BJ (cell line): ENCODE data around the gene ARHGAP11A. TPM values are rescaled to one million over a fixed set of nuclear protein-coding genes. Genes with fewer than 3 reads are reported as not detected.

Source experiments
- CTCF ChIA-PET: fragments of 350-600 bp; formaldehyde crosslinking; extraction: SDS; loops from one replicate; lab custom pipeline; 2021; ENCODE audit warnings: antibody characterized with exemption, inconsistent platforms; lab: Yijun Ruan, JAX
- POLR2A ChIA-PET: fragments of 300-600 bp; sonication (Branson Sonifier 250); formaldehyde crosslinking; extraction: SDS; loops from one replicate; lab custom pipeline; 2021; ENCODE audit warnings: antibody characterized with exemption; lab: Charles Lee
- DNase-seq: peaks from one replicate; pipeline ENCODE4 v3.0.0-alpha.2; 2011; ENCODE audit warnings: low read depth
- H3K27me3 ChIP-seq: 2 replicates; pipeline ENCODE4 v1.6.0; 2011; ENCODE audit warnings: low read length; ENCODE audit not compliant: control insufficient read depth, insufficient read depth
- H3K36me3 ChIP-seq: 2 replicates; pipeline ENCODE4 v1.5.1; 2011; ENCODE audit warnings: low read length; ENCODE audit not compliant: control insufficient read depth, insufficient read depth
- H3K4me3 ChIP-seq: 2 replicates; pipeline ENCODE4 v1.5.1; 2011; ENCODE audit warnings: low read depth, mild to moderate bottlenecking, control low read depth, low read length
- polyA plus RNA-seq: library from polyadenylated mRNA; depleted of rRNA; stranded (reverse); fragments of >200 nt; gene quantifications from 2 replicates; pipeline ENCODE4 v1.2.3, GENCODE V29; 2011
- TF ChIP-seq, protein P1 (sequence below): IDR thresholded peaks from 2 replicates; pipeline ENCODE4 v1.5.1; 2011; ENCODE audit warnings: low read depth, mild to moderate bottlenecking, control low read depth, inconsistent platforms, low read length, moderate library complexity; ENCODE audit not compliant: insufficient read depth

The ARHGAP11A gene
- polyA plus RNA-seq, 1 experiment: 5.5 TPM

DNA sequence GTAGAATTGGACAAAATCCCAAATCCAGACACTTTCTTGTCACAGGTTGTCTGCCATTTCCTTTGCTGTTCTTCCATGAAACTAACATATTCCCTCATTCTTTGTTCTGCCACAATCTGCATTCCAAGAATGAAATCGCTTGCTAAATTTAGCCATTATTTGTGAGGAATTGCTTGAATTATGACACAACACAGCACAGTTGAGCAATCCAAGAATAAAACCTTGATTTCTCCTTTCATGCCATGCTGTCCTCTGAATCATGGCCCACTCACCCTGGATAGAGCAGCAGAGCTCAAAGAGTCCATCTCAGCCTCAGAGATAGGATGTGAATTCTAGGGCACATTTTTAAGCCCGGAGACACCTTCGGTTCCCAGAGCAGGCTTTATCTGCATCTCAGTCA, 67.3 kb downstream of the ARHGAP11A start:
- no peaks in the 10 kb centered on the region for H3K36me3 ChIP-seq
- TF ChIP-seq, protein P1, sequence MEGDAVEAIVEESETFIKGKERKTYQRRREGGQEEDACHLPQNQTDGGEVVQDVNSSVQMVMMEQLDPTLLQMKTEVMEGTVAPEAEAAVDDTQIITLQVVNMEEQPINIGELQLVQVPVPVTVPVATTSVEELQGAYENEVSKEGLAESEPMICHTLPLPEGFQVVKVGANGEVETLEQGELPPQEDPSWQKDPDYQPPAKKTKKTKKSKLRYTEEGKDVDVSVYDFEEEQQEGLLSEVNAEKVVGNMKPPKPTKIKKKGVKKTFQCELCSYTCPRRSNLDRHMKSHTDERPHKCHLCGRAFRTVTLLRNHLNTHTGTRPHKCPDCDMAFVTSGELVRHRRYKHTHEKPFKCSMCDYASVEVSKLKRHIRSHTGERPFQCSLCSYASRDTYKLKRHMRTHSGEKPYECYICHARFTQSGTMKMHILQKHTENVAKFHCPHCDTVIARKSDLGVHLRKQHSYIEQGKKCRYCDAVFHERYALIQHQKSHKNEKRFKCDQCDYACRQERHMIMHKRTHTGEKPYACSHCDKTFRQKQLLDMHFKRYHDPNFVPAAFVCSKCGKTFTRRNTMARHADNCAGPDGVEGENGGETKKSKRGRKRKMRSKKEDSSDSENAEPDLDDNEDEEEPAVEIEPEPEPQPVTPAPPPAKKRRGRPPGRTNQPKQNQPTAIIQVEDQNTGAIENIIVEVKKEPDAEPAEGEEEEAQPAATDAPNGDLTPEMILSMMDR: no peak
- H3K4me3 ChIP-seq: no peak overlapping the region
- peak; percentile 88 for DNase-seq
- CTCF ChIA-PET: interaction anchor here (0.9 to 2.0 kb wide), 5 partner anchors 10 to 311 kb away, joined by 3 to 5 read pairs (median 4); no protein-coding TSS in a partner anchor
- POLR2A ChIA-PET: interaction anchor here (1.0 kb wide), 1 partner anchor 190 kb away, joined by 4 read pairs; no protein-coding TSS in a partner anchor
- H3K27me3 ChIP-seq: no peaks in the 10 kb centered on the region

DNA sequence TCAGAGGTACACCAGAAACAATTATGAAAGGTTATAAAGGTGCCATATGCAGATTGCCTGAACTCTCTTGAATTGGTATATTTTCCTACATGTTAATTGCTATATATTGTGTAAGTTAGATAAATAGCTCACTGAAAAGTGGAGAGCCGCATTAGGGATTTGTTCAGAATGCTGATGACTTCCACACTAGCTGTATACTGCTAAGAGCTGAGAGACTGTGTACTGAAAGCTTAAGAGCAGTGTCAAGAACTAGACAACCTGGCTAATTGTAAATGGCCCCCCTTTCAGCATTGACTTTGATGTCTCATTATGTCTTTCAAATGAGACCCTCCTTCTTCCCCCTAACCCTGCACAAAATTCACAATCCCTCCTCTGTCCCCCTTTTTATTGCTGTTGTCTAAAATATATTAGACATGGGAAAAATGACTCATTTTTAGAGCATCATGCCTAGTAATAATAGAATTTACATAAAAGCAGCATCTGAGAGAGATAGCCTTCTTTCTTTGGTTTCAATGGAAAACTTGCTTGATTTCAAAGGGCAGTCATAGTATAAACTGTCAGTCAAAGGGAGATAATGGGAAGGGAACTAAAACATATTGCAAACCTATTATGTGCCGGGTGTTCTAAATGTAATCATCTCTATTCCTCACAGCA, 67.8 kb downstream of the ARHGAP11A start:
- no peaks in the 10 kb centered on the region for H3K36me3 ChIP-seq
- H3K4me3 ChIP-seq: no peak overlapping the region
- ChIA-PET POLR2A (interaction anchor here (0.6 to 1.0 kb wide), 2 partner anchors 142 to 190 kb away, joined by 3 to 4 read pairs; no protein-coding TSS in a partner anchor), CTCF (interaction anchor here (0.9 to 2.0 kb wide), 8 partner anchors 10 to 310 kb away, joined by 3 to 5 read pairs (median 3); no protein-coding TSS in a partner anchor)
- TF ChIP-seq, protein P1: no peak
- no peak for DNase-seq
- no peaks in the 10 kb centered on the region for H3K27me3 ChIP-seq

DNA sequence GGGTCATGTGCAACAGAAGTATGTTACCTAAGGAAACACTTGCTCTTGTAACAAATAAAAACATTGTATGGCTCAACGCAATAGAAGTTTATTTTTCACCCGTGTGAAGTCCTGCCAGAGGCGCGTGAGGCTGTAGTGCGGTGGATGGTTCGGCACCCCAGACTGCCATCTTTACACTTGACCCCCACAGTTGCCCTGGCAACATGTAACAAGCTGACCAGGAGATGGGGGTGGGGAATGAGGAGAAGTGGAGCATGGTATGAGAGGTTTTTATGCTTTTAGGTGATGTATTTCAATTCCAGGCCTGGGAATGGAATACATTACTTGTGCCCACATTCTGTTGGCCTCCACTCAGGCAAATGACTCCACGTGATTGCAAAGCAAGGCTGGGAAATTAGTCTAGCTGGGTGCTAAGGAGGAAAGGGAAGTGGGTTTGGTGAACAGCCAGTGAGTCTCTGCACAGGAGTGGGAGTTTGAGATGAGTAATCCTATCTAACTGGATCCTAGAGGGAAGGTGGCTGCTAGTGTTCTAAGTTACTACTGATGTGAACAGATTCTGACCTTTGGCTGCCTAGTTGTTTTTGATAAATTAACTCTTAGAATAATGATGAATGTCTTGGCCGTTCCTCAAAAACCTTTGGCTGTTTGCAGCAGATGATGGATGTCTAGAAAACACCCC, 68.7 kb downstream of the ARHGAP11A start:
- DNase-seq: peak; percentile 87
- TF ChIP-seq, protein P1: no peak
- H3K4me3 ChIP-seq: no peak overlapping the region
- H3K36me3 ChIP-seq: no peaks in the 10 kb centered on the region
- no peaks in the 10 kb centered on the region for H3K27me3 ChIP-seq
- CTCF ChIA-PET: interaction anchor here (1.2 to 2.0 kb wide), 5 partner anchors 13 to 172 kb away, joined by 3 to 4 read pairs (median 3); no protein-coding TSS in a partner anchor
- POLR2A ChIA-PET: no interaction called here

DNA sequence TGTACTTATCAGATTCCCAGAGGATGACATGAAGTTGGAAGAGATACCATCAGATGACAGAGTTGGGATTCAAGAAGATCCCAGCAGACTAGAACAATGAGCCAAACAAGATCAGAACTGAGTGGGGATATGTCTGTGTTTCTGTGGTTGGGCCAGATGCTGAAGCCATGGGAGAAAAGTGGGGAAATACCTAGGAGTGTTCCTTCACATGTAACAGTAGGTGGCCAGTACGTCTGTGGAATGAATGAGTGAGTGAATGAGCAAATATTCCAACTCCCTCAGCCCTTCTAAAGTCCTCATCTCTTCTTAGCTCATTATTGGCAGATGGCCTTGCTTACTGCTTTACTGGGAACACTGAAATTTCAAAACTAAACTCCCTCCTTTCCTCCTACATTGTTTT, 70.3 kb downstream of the ARHGAP11A start:
- Histone ChIP-seq H3K4me3 (no peak overlapping the region), H3K27me3 (no peaks in the 10 kb centered on the region), H3K36me3 (no peaks in the 10 kb centered on the region)
- ChIA-PET CTCF (interaction anchor here (1.7 kb wide), 1 partner anchor 50 kb away, joined by 4 read pairs; no protein-coding TSS in a partner anchor), POLR2A (no interaction called here)
- DNase-seq: peak; percentile 53
- TF ChIP-seq, protein P1: no peak

DNA sequence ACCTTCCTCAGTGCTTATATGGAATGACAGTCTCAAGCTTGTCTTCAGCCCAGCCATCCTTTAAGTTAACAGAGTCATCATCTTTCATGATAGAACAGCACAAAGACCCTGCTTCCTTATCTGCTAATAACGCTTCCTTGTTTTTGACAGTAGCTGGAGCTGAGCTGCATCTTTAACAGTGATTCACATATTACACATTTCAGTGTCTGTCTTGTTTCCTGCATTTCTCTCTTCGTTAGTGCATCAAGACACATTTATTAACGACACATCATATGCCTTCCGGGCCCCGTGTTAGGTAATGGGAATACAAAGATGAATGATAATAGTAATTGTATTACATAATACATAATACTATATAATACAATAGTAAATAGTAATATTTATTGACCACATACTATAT, 72.3 kb downstream of the ARHGAP11A start:
- POLR2A ChIA-PET: interaction anchor here (0.5 kb wide), 1 partner anchor 121 kb away, joined by 11 read pairs; no protein-coding TSS in a partner anchor
- TF ChIP-seq, protein P1: no peak
- DNase-seq: no peak

More for the DNA sequence above, 72.3 kb downstream of the ARHGAP11A start:
- Histone ChIP-seq H3K27me3 (no peaks in the 10 kb centered on the region), H3K36me3 (no peaks in the 10 kb centered on the region), H3K4me3 (no peak overlapping the region)
- CTCF ChIA-PET: no interaction called here
